ENCODE measurements around the gene MS4A18.

Gene MS4A18

GRCh38 chr11:60768202-60768601 lies 43.7 kb downstream of the MS4A18 start:
- DNase-seq, result no peak

- no peak for DNase-seq
Measured at GRCh38 chr11:60769273-60769672, 44.8 kb downstream of the MS4A18 start.

- DNase-seq, result no peak
Measured at GRCh38 chr11:60769811-60770210, 45.3 kb downstream of the MS4A18 start.

GRCh38 chr11:60771146-60771545 lies 46.6 kb downstream of the MS4A18 start:
- DNase-seq, result no peak

- no peak for DNase-seq
Measured at GRCh38 chr11:60771879-60772525, 47.5 kb downstream of the MS4A18 start.

- no peak for DNase-seq
Measured at GRCh38 chr11:60772666-60773065, 48.1 kb downstream of the MS4A18 start.

- DNase-seq, result no peak
Measured at GRCh38 chr11:60774726-60775125, 50.2 kb downstream of the MS4A18 start.

- DNase-seq, result peak; percentile 85
Measured at GRCh38 chr11:60775420-60775961, 51.0 kb downstream of the MS4A18 start.

- no peak for DNase-seq
Measured at GRCh38 chr11:60776167-60776566, 51.6 kb downstream of the MS4A18 start.

- DNase-seq, result no peak
Measured at GRCh38 chr11:60777106-60777505, 52.6 kb downstream of the MS4A18 start.

- no peak for DNase-seq
Measured at GRCh38 chr11:60777572-60777971, 53.1 kb downstream of the MS4A18 start.

- DNase-seq, result no peak
Measured at GRCh38 chr11:60780065-60780464, 55.5 kb downstream of the MS4A18 start.

GRCh38 chr11:60780774-60781173 lies 56.3 kb downstream of the MS4A18 start:
- DNase-seq, result no peak

GRCh38 chr11:60781286-60781980 lies 56.9 kb downstream of the MS4A18 start:
- DNase-seq, result no peak

- DNase-seq, result no peak
Measured at GRCh38 chr11:60781981-60782316, 57.4 kb downstream of the MS4A18 start.

GRCh38 chr11:60782393-60783140 lies 58.0 kb downstream of the MS4A18 start:
- no peak for DNase-seq

- no peak for DNase-seq
Measured at GRCh38 chr11:60783141-60783484, 58.6 kb downstream of the MS4A18 start.

GRCh38 chr11:60783911-60784310 lies 59.4 kb downstream of the MS4A18 start:
- no peak for DNase-seq

- DNase-seq, result no peak
Measured at GRCh38 chr11:60785136-60785535, 60.6 kb downstream of the MS4A18 start, which contains the start of gene MS4A10. TSS of gene MS4A10 (plus strand) at chr11:60785333. CDS start at chr11:60790336, 5,003 bp downstream.

- DNase-seq, result no peak
Measured at GRCh38 chr11:60785806-60786361, 61.4 kb downstream of the MS4A18 start.

GRCh38 chr11:60786811-60787567 lies 62.5 kb downstream of the MS4A18 start:
- DNase-seq, result no peak

- no peak for DNase-seq
Measured at GRCh38 chr11:60788401-60789125, 64.0 kb downstream of the MS4A18 start.
